HG03469 (cell line): ENCODE data around the gene FGD5.

Source experiments
- ATAC-seq: cut with Tn5 transposase; IDR thresholded peaks from one replicate; pipeline ENCODE4 v1.9.1; 2021; ENCODE audit warnings: mild to moderate bottlenecking, moderate library complexity, moderate number of reproducible peaks; ENCODE audit not compliant: unreplicated experiment

FGD5 gene

GRCh38 chr3:14787630-14788029 is 31.1 kb upstream of the FGD5 start:
- ATAC-seq: no peak

GRCh38 chr3:14788644-14789043 is 30.1 kb upstream of the FGD5 start:
- ATAC-seq: no peak

- ATAC-seq: no peak
Observed at GRCh38 chr3:14789221-14789620, 29.5 kb upstream of the FGD5 start.

- ATAC-seq: no peak
Observed at GRCh38 chr3:14789640-14790285, 29.0 kb upstream of the FGD5 start.

- ATAC-seq: no peak
Observed at GRCh38 chr3:14791343-14791945, 27.3 kb upstream of the FGD5 start.

- ATAC-seq: no peak
Observed at GRCh38 chr3:14792691-14793121, 26.1 kb upstream of the FGD5 start.

GRCh38 chr3:14793126-14793857 is 25.5 kb upstream of the FGD5 start:
- ATAC-seq: no peak

GRCh38 chr3:14793858-14794234 is 24.9 kb upstream of the FGD5 start:
- no peak for ATAC-seq

GRCh38 chr3:14794435-14794834 is 24.3 kb upstream of the FGD5 start:
- no peak for ATAC-seq

GRCh38 chr3:14795996-14796395 is 22.8 kb upstream of the FGD5 start:
- no peak for ATAC-seq

GRCh38 chr3:14796403-14797077 is 22.2 kb upstream of the FGD5 start:
- no peak for ATAC-seq

GRCh38 chr3:14797731-14798130 is 21.0 kb upstream of the FGD5 start:
- no peak for ATAC-seq

- ATAC-seq: no peak
Observed at GRCh38 chr3:14798231-14798630, 20.5 kb upstream of the FGD5 start.

GRCh38 chr3:14799146-14799545 is 19.6 kb upstream of the FGD5 start:
- no peak for ATAC-seq

- no peak for ATAC-seq
Observed at GRCh38 chr3:14801031-14801430, 17.7 kb upstream of the FGD5 start.

GRCh38 chr3:14801668-14802380 is 16.9 kb upstream of the FGD5 start:
- no peak for ATAC-seq

- ATAC-seq: no peak
Observed at GRCh38 chr3:14802381-14802731, 16.4 kb upstream of the FGD5 start.

GRCh38 chr3:14803101-14803980 is 15.4 kb upstream of the FGD5 start:
- no peak for ATAC-seq

- ATAC-seq: no peak
Observed at GRCh38 chr3:14803981-14804834, 14.6 kb upstream of the FGD5 start.
